ENCODE measurements around the gene GTSF1L. TPM values are rescaled to one million over a fixed set of nuclear protein-coding genes. Genes with fewer than 3 reads are reported as not detected.

Gene GTSF1L
- total RNA-seq, 1 donor from 2014 or later = not detected

GRCh38 chr20:43725666-43726065, 1.1 kb downstream of the GTSF1L start:
- Histone ChIP-seq H3K4me3 (no peak overlapping the region), H3K27ac (no peak overlapping the region), H3K9me3 (no peaks in the 10 kb centered on the region), H3K4me1 (no peaks in the 10 kb centered on the region), H3K36me3 (no peaks in the 10 kb centered on the region), H3K27me3 (ENCODE audit: low read depth) (no peaks in the 10 kb centered on the region)
- no peak for DNase-seq
- TF ChIP-seq CTCF (IDR thresholded peaks at IDR 0.05) = no peak
- intact Hi-C loops (cut with DNase I) = no loop called here
- no peak for ATAC-seq

- intact Hi-C loops (cut with DNase I) = no loop called here
- Histone ChIP-seq H3K36me3 (no peaks in the 10 kb centered on the region), H3K27ac (no peak overlapping the region), H3K9me3 (no peaks in the 10 kb centered on the region), H3K27me3 (ENCODE audit: low read depth) (no peaks in the 10 kb centered on the region), H3K4me1 (no peaks in the 10 kb centered on the region), H3K4me3 (no peak overlapping the region)
- TF ChIP-seq CTCF (IDR thresholded peaks at IDR 0.05) = no peak
- no peak for DNase-seq
- no peak for ATAC-seq
These were observed 2.4 kb downstream of the GTSF1L start for GRCh38 chr20:43724383-43724782.

- Histone ChIP-seq H3K27me3 (ENCODE audit: low read depth) (no peaks in the 10 kb centered on the region), H3K36me3 (no peaks in the 10 kb centered on the region), H3K9me3 (no peaks in the 10 kb centered on the region), H3K27ac (no peak overlapping the region), H3K4me1 (no peaks in the 10 kb centered on the region), H3K4me3 (no peak overlapping the region)
- TF ChIP-seq CTCF (IDR thresholded peaks at IDR 0.05) = no peak
- intact Hi-C loops (cut with DNase I) = no loop called here
- DNase-seq (no peak), ATAC-seq (no peak)
These were observed 3.1 kb downstream of the GTSF1L start for GRCh38 chr20:43723735-43724134.

- no peaks in the 10 kb centered on the region for H3K36me3 ChIP-seq
- no peaks in the 10 kb centered on the region for H3K4me1 ChIP-seq
- H3K4me3 ChIP-seq = no peak overlapping the region
- no peak for DNase-seq
- H3K9me3 ChIP-seq = no peaks in the 10 kb centered on the region
- no peak for ATAC-seq
- intact Hi-C loops (cut with DNase I) = no loop called here
- TF ChIP-seq CTCF (IDR thresholded peaks at IDR 0.05) = no peak
- H3K27ac ChIP-seq = no peak overlapping the region
- H3K27me3 ChIP-seq (ENCODE audit: low read depth) = no peaks in the 10 kb centered on the region
These were observed 3.6 kb downstream of the GTSF1L start for GRCh38 chr20:43723186-43723585.

GRCh38 chr20:43722153-43722505, 4.7 kb downstream of the GTSF1L start:
- H3K4me3 ChIP-seq = no peak overlapping the region
- H3K4me1 ChIP-seq = no peaks in the 10 kb centered on the region
- no peaks in the 10 kb centered on the region for H3K9me3 ChIP-seq
- ATAC-seq (no peak), DNase-seq (no peak)
- H3K27ac ChIP-seq = no peak overlapping the region
- H3K27me3 ChIP-seq (ENCODE audit: low read depth) = no peaks in the 10 kb centered on the region
- intact Hi-C loops (cut with DNase I) = no loop called here
- no peak for TF ChIP-seq CTCF (IDR thresholded peaks at IDR 0.05)
- no peaks in the 10 kb centered on the region for H3K36me3 ChIP-seq
